Activated T-cell treated with anti-CD3 and anti-CD28 coated beads for 4 hours (primary cell): ENCODE results near the gene MED6.

Experiments used
- DNase-seq: peaks from one replicate; pipeline ENCODE4 v3.0.0-alpha.2; 2020

MED6 gene

DNA sequence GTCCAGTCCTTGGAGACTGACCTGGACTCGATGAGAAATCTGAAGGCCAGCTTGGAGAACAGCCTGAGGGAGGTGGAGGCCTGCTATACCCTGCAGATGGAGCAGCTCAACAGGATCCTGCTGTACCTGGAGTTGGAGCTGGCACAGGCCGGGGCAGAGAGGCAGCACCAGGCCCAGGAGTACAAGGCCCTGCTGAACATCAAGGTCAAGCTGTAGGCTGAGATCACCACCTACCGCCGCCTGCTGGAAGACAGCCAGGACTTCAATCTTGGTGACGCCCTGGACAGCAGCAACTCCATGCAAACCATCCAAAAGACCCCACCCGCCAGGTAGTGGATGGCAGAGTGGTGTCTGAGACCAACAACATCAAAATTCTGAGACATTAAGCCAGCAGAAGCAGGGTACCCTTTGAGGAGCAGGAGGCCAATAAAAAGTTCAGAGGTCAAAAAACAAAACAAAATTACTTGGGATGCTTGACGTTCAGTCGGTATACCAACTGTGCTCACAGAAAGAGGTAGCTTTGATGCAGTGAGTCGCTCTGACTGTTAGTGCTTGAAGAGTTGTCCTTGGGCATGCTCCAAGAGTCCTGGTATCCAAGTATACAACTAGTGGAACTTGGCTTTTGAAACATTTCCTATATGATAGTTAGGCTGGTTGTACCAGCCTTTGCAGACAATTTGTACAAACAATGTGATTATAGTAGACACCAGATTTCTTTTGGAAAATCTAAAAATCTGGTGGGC is 4.8 kb downstream of the MED6 start:
- no peak for DNase-seq

DNA sequence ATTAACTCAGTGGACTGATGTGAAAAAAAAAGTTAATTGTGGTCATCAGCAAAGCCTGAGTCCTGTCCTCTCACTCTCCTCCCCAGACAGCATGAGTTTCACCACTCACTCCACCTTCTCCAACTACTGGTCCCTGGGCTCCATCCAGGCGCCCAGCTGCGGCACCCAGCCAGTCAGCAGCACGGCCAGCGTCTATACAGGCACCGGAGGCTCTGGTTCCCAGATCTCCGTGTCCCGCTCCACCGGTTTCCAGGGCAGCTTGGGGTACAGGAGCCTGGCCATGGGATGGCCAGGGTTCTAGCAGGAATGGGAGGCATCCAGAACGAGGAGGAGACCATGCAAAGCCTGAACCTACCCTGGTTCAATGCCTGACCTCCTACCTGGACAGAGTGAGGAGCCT is 6.0 kb downstream of the MED6 start:
- DNase-seq: no peak

DNA sequence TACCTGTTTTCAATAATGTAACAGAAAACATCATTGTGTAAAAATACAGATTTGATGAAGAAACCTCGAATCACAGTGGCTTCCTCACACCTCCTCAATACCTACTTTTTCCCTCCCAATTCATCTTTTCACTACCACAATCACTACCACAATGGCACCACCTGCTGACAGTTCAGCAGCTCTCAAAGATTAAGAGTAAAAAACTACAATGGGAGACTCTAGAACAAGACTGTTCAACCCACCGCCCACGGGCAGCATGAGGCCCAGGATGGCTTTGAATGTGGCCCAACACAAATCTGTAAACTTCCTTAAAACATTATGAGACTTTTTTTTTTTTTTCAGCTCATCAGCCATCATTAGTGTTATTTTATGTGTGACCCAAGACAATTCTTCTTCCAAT is 15.2 kb downstream of the MED6 start:
- DNase-seq: no peak

DNA sequence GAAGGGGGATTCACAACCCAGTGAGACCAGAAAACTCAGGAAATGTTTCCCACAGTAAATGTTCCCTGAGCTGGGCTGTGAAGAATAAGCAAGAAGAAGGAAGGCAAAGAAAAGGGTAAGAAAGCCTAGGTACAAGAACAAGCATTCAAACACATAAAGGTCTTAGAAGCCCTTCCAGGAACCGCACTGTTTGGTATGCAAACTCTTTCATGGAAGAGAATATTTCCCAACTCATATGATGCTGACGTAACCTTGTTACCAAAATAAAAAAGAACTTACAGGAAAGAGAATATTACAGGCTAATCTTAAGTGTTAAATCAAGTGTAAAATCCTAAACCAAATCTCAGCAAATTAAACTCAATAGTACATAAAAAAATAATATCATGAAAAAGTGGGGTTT is 23.6 kb downstream of the MED6 start:
- no peak for DNase-seq

DNA sequence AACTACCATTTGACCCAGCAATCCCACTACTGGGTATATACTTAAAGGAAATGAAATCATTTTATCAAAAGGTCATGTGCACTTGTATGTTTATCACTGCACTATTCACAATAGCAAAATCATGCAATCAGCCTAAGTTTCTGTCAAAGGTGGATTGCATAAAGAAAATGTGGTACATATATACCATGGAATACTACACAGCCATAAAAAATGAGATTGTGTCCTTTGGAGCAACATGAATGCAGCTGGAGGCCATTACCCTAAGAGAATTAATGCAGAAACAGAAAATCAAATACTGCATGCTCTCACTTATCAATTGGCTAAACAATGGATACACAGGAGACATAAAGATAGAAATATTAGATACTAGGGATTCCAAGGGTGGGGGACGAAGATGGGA is 27.4 kb downstream of the MED6 start:
- DNase-seq: no peak

GRCh38 chr14:70571139-70571538 is 29.3 kb downstream of the MED6 start:
- no peak for DNase-seq

- DNase-seq: no peak
Measured at GRCh38 chr14:70567791-70568190, 32.7 kb downstream of the MED6 start.

DNA sequence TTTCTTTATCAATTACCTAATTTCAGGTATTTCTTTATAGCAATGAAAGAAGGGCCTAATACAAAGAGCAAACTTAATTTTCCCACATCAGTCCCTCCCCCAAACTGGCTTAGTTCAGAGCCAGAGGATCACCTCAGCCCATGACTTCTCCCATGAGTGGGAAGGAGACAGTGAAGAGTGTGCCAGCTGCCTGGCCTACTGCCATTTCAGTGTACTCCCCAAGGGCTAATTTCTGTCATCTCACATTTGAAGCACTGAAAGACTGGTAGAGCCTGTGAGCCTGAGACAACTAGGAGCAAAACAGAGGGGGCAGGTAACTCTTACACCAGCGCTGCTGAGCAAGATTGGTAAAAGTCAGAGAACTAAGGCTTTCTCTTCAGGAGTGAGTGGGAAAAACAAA is 36.6 kb downstream of the MED6 start:
- DNase-seq: no peak

DNA sequence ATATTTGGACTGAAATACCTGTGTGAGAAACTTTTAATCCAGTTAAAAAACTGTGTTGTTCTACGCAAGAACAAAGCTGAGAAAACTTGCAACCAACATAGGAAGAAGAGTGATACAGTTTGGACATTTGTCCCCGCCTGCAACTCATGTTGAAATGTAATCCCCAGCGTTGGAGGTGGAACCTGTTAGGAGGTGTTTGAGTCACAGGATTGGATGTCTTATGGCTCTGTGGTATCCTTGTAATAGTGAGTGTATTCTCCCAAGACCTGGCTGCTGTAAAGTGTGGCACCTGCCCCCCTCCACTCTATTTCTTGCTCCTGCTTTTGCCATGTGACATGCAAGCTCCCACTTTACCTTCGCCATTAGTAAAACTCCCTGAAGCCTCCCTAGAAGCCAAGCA is 37.0 kb downstream of the MED6 start:
- no peak for DNase-seq

- no peak for DNase-seq
Measured at GRCh38 chr14:70558356-70558755, 42.1 kb downstream of the MED6 start.

- DNase-seq: no peak
Measured at GRCh38 chr14:70555890-70556289, 44.6 kb downstream of the MED6 start.

GRCh38 chr14:70538087-70538486 is 62.4 kb downstream of the MED6 start:
- DNase-seq: no peak

GRCh38 chr14:70536830-70537229 is 63.6 kb downstream of the MED6 start:
- no peak for DNase-seq

- no peak for DNase-seq
Measured at GRCh38 chr14:70534904-70535303, 65.6 kb downstream of the MED6 start, which contains the start of gene ADAM20. Gene ADAM20 (minus strand): TSS chr14:70535004. CDS start chr14:70524757, 10,247 bp downstream.
